Measurements from ENCODE around the gene MSI2. TPM values are rescaled to one million over a fixed set of nuclear protein-coding genes. Genes with fewer than 3 reads are reported as not detected.

MSI2 gene
- total and polyA plus RNA-seq, 2 experiments from 2014 or later = 18.9 to 41.8 TPM

GRCh38 chr17:57228911-57229310, 27.4 kb upstream of the MSI2 start:
- H3K4me3 Mint-ChIP-seq = no peak overlapping the region
- Histone ChIP-seq H3K4me3 (no peak overlapping the region), H3K4me1 (ENCODE audit: insufficient read depth) (no peaks in the 10 kb centered on the region), H4K20me1 (replicated peaks; ENCODE audit: insufficient read depth) (no peaks in the 10 kb centered on the region), H3K27ac (ENCODE audit: low read depth) (no peak overlapping the region), H3K36me3 (ENCODE audit: insufficient read depth) (no peaks in the 10 kb centered on the region), H2AFZ (no peak overlapping the region), H3K79me2 (replicated peaks; ENCODE audit: insufficient read depth) (no peaks in the 10 kb centered on the region), H3K4me2 (no peak overlapping the region), H3K9me2 (ENCODE audit: insufficient read depth) (no peaks in the 10 kb centered on the region), H3K27me3 (ENCODE audit: insufficient read depth) (no peaks in the 10 kb centered on the region), H3F3A (replicated peaks; ENCODE audit: low read depth) (no peaks in the 10 kb centered on the region)
- TF ChIP-seq NANOG (IDR thresholded peaks at IDR 0.05; ENCODE audit: borderline replicate concordance) = no peak
- no peak for TF ChIP-seq POLR2AphosphoS5 (IDR thresholded peaks at IDR 0.05; ENCODE audit: low read depth)
- TF ChIP-seq EZH2phosphoT487 (IDR thresholded peaks at IDR 0.05; ENCODE audit: unreplicated experiment) = no peak
- no peak for TF ChIP-seq ZNF114 (CRISPR knock-in tag; IDR thresholded peaks at IDR 0.05)
- TF ChIP-seq STAT1 (IDR thresholded peaks at IDR 0.05; ENCODE audit: unreplicated experiment) = no peak
- no peak for TF ChIP-seq ETS1 (IDR thresholded peaks at IDR 0.05)
- no peak for TF ChIP-seq CTCF (conservative IDR thresholded peaks at IDR 0.05; ENCODE audit: low read depth in 2 of 2)
- no peak for TF ChIP-seq REST (IDR thresholded peaks at IDR 0.05; ENCODE audit: unreplicated experiment)
- TF ChIP-seq ZNF331 (CRISPR knock-in tag; IDR thresholded peaks at IDR 0.05; ENCODE audit: low read depth) = no peak
- TF ChIP-seq JUNB (IDR thresholded peaks at IDR 0.05; ENCODE audit: unreplicated experiment) = no peak
- TF ChIP-seq EZH2 (IDR thresholded peaks at IDR 0.05; ENCODE audit: low read depth, unreplicated experiment) = no peak
- TF ChIP-seq, protein P1, sequence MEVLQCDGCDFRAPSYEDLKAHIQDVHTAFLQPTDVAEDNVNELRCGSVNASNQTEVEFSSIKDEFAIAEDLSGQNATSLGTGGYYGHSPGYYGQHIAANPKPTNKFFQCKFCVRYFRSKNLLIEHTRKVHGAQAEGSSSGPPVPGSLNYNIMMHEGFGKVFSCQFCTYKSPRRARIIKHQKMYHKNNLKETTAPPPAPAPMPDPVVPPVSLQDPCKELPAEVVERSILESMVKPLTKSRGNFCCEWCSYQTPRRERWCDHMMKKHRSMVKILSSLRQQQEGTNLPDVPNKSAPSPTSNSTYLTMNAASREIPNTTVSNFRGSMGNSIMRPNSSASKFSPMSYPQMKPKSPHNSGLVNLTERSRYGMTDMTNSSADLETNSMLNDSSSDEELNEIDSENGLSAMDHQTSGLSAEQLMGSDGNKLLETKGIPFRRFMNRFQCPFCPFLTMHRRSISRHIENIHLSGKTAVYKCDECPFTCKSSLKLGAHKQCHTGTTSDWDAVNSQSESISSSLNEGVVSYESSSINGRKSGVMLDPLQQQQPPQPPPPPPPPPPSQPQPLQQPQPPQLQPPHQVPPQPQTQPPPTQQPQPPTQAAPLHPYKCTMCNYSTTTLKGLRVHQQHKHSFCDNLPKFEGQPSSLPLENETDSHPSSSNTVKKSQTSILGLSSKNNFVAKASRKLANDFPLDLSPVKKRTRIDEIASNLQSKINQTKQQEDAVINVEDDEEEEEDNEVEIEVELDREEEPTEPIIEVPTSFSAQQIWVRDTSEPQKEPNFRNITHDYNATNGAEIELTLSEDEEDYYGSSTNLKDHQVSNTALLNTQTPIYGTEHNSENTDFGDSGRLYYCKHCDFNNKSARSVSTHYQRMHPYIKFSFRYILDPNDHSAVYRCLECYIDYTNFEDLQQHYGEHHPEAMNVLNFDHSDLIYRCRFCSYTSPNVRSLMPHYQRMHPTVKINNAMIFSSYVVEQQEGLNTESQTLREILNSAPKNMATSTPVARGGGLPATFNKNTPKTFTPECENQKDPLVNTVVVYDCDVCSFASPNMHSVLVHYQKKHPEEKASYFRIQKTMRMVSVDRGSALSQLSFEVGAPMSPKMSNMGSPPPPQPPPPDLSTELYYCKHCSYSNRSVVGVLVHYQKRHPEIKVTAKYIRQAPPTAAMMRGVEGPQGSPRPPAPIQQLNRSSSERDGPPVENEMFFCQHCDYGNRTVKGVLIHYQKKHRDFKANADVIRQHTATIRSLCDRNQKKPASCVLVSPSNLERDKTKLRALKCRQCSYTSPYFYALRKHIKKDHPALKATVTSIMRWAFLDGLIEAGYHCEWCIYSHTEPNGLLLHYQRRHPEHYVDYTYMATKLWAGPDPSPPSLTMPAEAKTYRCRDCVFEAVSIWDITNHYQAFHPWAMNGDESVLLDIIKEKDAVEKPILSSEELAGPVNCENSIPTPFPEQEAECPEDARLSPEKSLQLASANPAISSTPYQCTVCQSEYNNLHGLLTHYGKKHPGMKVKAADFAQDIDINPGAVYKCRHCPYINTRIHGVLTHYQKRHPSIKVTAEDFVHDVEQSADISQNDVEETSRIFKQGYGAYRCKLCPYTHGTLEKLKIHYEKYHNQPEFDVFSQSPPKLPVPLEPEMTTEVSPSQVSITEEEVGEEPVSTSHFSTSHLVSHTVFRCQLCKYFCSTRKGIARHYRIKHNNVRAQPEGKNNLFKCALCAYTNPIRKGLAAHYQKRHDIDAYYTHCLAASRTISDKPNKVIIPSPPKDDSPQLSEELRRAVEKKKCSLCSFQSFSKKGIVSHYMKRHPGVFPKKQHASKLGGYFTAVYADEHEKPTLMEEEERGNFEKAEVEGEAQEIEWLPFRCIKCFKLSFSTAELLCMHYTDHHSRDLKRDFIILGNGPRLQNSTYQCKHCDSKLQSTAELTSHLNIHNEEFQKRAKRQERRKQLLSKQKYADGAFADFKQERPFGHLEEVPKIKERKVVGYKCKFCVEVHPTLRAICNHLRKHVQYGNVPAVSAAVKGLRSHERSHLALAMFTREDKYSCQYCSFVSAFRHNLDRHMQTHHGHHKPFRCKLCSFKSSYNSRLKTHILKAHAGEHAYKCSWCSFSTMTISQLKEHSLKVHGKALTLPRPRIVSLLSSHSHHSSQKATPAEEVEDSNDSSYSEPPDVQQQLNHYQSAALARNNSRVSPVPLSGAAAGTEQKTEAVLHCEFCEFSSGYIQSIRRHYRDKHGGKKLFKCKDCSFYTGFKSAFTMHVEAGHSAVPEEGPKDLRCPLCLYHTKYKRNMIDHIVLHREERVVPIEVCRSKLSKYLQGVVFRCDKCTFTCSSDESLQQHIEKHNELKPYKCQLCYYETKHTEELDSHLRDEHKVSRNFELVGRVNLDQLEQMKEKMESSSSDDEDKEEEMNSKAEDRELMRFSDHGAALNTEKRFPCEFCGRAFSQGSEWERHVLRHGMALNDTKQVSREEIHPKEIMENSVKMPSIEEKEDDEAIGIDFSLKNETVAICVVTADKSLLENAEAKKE (CRISPR knock-in tag; IDR thresholded peaks at IDR 0.05) = no peak
- TF ChIP-seq CREB1 (CRISPR knock-in tag; IDR thresholded peaks at IDR 0.05; ENCODE audit: low read depth) = no peak
- H3K9me3 Mint-ChIP-seq = no peaks in the 10 kb centered on the region; the same call in 2 of the 3 replicates
- H3K27ac Mint-ChIP-seq = no peak overlapping the region
- no peak for DNase-seq (ENCODE audit: low spot score)
- ATAC-seq = no peak
- peaks cover 3% of the 10 kb centered on the region; the same call in 2 of the 3 replicates for H3K4me1 Mint-ChIP-seq
- H3K27me3 Mint-ChIP-seq (ENCODE audit: insufficient read depth, low read depth, poor library complexity) = no peaks in the 10 kb centered on the region
- H3K36me3 Mint-ChIP-seq (ENCODE audit: low read depth) = no peaks in the 10 kb centered on the region

All from GM23338 (cell line).